AG08395 (cell line): Measurements from ENCODE around the gene FARS2.

ENCODE experiments used
- DNase-seq: peaks from one replicate; pipeline ENCODE4 v3.0.0; 2012; ENCODE audit warnings: mixed read lengths, low spot score

Gene FARS2

DNA sequence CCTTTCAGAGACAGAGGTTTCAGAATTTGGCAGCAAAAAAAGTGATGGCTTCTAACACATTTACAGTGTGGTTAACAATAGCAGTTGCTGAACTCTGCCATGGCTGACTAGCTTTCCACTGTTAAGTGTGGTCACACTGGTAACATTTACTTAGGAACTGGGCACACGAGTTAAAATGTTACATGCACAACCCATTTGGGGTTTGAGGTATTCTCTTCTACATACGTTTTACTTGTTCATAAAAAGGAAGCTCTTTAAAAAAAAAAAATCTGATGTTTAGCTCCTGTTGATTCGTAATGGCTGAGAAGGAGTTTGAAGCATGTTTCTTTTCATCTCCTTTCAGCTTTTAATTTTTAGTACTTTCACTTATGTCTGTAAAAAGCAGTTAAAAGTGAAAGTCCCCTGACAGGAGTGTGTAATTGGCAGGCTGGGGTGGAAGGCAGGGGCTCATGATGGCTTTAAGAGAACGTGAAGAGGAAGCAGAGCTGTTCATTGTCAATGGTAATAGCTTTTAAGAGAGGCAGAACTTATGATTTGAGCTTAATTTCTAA lies 245.9 kb downstream of the FARS2 start:
- DNase-seq = no peak

GRCh38 chr6:5509106-5509505 lies 247.8 kb downstream of the FARS2 start:
- no peak for DNase-seq

DNA sequence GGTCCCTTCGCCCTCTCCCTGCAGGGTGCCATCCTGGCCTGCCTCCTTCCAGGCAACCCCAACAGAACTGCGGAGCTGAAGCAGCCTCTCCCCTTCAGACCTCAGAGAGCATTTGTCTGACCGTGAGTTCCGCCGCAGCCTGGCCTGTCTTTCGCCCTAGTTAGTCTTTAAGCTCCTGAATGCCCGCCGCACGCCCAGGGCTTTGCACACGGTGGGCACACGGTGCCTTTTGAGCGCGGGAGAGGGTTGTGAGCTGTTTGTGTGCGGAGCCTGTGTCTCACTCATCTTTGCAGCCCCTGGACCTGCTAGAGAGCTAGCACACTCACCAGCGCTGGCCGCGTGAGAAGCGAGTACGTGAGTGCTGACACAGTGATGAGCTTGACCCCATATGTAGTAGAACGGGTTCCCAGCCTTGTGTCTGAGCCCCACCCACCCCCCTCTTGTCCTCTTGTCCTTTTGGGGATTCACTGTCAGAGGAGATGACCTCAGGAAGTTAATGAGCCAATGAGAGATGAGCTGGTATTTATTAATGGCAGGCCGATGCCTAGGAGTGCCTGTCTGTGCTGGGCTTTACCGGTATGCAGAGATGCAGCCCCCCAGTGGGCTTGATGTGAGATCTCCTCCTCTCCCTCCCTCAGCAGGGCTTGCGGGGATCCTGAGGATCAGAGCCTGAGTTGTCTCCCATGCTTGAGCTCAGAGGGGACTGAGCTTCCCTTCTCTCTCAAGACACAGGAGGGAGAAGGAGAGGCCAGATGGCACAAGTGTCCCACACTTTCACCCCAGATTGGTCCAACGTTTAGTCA lies 249.2 kb downstream of the FARS2 start:
- DNase-seq = no peak

GRCh38 chr6:5511954-5512353 lies 250.6 kb downstream of the FARS2 start:
- peak; percentile 69 for DNase-seq

GRCh38 chr6:5512422-5512821 lies 251.1 kb downstream of the FARS2 start:
- no peak for DNase-seq

DNA sequence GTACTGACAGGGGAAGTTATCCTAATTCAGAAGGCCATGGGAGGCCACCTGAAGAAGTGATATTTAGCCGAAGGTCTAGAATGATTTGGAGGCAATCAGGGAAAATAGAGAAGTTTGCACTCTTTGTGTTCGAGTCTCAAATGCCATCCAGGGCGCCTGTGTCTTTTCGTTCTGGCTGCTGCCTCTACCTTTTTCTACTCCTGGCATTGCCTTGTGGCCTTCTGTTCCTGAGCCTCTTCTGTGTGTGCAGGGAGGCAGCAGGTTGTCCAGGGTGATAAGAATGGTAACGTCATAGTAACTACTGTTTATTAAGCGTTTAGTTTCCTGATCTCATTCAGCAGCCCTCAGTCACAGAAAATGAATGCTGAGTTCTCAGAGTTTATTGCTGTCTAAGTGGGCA lies 252.1 kb downstream of the FARS2 start:
- no peak for DNase-seq

DNA sequence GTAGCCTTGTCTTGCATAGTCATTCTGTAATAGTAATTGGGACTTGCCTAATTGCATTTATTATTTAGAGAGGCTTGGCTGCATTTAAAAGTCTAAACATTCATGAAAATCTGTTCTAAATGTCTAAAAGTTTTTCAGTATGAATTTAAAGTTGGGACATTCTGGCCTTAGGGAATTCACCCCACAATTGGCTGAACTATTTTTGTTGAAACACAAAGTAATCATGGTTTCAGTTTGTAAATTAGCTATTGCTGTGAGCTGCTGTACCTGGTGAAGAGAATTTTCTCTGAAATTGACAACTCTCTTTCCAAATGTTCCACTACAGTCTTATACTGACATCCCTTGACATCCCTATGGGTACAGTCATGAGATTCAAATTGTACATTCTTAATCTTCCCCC lies 253.0 kb downstream of the FARS2 start:
- DNase-seq = no peak

GRCh38 chr6:5515200-5515599 lies 253.9 kb downstream of the FARS2 start:
- no peak for DNase-seq

DNA sequence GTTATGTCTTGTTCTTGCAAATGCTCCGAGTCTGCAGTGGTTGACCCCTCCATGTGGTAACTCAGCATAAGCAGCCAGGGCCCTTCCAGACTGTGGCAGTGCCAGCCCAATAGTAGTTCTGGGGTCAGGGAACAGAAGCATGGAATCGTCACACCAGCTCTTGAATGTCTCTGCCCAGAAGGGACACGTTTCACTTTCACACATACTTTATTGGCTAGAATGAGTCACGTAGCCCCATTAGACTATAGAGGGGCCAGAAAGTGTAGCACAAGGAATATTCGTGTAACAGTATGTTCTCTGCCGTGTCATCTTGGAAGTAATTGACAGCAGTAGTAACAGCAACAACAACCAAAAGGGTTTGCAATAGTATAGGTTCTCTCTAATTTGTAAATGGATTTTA lies 254.7 kb downstream of the FARS2 start:
- DNase-seq = no peak

DNA sequence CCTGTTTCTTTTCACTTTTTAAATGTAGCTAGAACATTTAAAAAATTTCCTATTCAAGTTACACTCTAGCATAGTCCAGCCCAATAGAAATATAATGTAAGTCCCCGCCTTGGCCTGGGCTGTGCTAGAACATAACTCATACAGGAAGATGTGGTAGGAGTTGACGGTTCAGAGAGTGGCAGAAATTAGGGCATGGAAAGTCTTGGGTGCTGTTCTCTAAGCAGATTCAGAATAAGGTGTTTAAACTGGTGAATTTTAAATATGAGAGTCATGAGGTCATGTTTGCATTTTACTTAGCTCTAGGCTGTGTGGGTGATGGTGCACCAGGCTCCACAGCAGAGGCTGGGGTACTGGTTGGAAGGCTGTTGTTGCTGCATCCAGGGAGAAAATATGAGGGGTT lies 256.5 kb downstream of the FARS2 start:
- DNase-seq = no peak

DNA sequence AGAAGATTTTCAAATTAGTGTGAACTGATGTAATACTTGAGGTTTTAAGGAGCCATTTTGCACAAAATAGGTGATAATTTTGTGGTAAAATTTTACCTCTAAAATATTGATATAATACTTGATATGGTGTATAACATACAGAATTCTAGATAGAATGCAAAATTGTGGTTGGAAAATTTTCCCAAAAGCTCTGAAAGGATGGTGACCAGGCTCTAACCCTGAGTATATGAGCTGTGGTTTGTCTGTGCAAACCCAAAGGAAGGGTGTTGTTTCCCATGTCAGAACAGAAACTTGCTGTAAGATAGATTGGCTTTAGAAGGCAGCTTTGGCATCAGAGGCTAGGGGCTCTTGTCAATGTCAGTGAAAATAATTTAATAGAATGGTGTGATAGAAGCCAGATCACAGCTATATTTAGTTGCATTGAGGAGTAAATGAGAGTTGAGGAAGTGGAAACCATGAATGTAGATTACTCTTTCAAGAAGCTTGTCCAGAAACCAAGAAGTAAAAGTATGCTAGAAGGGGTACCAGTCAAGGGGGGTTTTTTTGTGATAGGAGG lies 257.7 kb downstream of the FARS2 start:
- DNase-seq = no peak

DNA sequence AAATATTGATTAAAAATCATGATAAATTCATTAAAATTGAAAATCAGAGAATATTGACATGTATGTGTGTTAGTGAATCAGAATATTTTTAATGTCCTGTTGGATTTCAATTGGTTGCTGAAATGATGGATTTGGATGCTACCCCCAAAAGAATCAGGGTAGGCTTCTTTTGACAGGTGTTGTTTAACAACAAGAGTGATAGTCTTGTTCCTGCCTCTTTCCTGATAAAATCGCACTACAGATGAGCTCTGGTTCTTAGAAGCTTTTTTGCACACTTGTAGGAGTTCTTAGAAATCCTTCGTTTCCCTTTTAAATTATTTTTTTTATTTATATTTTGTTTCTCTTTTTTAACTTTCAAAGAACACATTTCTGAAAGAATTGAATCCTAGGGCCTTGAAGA lies 259.5 kb downstream of the FARS2 start:
- DNase-seq = no peak

DNA sequence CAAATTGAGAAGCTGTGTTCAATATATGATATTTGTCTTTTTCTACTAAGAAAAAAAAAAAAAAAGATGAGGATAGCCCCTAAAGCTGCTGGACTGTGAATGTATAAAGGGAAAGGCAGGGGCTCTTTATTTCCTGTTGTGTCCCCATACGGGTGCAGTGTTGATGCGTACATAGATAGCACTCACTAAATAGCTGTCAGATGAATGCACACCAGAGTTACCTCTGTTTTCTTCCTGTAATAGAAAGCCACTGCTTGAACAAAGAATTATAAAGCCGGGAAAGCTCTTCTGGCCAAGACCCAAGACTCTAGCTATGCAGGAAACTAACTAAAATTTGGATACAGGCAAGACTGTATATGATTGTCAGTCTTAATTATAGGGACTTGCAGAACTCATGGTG lies 260.0 kb downstream of the FARS2 start:
- no peak for DNase-seq

- DNase-seq = no peak
These were observed 260.8 kb downstream of the FARS2 start for GRCh38 chr6:5522147-5522546.

DNA sequence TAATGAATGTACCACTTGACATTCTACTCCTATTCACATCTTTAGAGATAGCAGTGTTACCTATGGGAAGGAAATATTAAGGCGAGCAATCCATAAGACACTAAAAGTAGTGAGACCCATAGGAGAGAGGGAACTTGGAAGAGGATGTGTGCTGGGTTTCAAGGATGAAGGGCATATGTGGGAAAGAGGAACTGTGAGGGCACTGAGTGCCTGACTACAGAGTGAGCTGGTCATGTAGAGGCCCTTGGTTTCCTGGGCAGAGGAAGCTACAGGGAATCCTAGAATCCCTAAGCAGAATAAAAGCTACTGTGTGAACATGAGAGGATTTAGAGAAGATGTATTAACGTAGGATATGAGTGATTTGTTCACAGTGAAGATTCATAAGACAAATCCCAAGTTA lies 262.8 kb downstream of the FARS2 start:
- no peak for DNase-seq

DNA sequence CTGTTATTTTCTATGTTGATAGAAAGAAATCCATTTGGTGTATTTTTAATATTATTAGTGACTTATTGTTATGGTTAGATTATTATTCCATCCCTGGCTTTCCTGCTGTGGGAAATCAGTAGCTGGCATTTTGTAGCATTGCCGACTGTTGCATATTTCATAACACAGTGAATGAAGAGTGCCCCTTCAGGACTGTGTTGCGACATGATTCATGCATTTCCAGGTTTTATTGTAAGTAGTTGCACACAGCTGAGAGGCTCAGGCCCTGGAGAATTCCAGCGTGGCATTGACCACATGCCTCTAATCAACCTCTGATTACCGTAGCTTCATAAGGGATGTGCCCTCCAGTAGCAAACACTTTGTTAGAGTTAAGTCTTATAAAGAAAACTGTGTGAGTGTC lies 263.9 kb downstream of the FARS2 start:
- peak; percentile 74 for DNase-seq

- DNase-seq = no peak
These were observed 267.7 kb downstream of the FARS2 start for GRCh38 chr6:5529015-5529414.

DNA sequence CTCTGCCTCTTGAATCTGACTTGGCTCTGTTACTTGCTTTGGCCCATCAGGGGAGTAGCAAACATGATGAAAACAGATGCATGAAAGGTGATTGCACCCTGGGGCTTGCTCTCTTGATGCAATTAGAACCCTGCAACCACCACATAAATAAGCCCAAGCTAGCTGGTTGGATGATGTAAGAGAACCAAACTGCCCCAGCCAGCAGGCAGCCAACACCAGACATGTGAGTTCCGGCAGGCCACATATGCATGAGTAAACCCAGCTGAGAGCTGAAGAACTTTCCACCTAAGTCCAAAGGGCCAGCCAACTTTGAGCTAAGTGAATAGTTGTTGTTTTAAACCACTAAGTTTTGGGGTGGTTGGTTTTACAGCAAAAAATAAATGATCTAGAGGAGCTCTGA lies 268.4 kb downstream of the FARS2 start:
- no peak for DNase-seq

DNA sequence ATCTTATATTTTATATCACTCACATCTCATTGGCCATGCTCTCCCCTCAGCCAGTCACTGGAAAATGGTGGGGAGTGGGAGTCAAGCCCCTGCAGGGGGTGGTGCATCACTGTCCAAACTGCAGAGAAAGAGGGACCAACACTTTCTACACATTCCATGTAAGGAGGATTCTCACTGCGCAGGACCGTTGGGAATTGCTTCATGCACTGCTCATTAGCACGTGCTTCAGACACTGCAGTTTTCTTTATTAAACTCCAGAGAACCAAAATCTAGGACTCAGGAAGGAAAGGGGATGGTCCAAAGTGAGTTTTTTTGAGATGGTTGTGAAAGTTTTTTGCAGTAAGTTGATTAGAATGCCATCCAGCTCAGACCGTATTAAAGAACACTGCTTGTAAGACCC lies 269.8 kb downstream of the FARS2 start:
- DNase-seq = no peak

GRCh38 chr6:5531853-5532375 lies 270.6 kb downstream of the FARS2 start:
- DNase-seq = no peak

- no peak for DNase-seq
These were observed 271.6 kb downstream of the FARS2 start for GRCh38 chr6:5532941-5533340.

DNA sequence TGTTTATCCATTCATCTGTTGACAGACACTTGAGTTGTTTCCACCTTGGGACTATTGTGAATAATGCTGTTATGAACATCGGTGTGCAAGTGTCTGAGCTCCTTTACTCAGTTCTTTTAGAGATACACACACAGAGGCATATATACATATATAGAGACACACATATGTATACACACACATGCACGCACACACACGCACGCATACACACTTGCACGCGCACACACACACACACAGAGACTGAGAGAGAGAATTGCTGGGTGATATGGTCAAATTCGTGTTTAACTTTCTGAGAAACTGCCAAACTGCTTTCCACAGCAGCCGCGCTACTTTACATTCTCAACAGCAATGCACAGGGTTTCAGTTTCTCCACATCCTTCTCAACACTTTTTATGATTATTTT lies 273.3 kb downstream of the FARS2 start:
- no peak for DNase-seq

- DNase-seq = no peak
These were observed 275.3 kb downstream of the FARS2 start for GRCh38 chr6:5536644-5537043.

DNA sequence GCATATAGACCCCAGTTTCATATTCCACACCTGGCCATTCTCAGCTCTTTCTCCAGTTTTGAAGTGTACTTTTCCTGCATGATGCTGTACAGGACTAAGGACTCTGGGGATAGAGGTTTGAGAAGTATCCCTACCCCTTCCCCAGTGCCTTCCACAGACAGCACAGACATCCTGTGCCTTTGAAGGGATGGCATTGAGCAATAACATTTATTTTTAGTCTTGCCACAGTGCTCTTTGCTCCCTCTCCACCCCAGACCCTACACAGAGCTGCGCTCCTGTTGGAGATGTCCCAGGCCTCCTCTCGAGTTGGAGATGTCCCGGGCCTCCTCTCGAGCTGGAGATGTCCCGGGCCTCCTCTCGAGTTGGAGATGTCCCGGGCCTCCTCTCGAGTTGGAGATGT lies 275.8 kb downstream of the FARS2 start:
- DNase-seq = no peak
